Kidney capillary endothelial cell (primary cell): ENCODE results near the gene FNDC3B.
"Not testable (repeated sequence)": the region's sequence is repeated elsewhere in the genome, so short reads cannot be mapped to it uniquely, and the experiment has no call there.

Source experiments
- DNase-seq: peaks from one replicate; pipeline ENCODE4 v3.0.0-alpha.2; 2018; ENCODE audit warnings: low spot score

The FNDC3B gene

DNA sequence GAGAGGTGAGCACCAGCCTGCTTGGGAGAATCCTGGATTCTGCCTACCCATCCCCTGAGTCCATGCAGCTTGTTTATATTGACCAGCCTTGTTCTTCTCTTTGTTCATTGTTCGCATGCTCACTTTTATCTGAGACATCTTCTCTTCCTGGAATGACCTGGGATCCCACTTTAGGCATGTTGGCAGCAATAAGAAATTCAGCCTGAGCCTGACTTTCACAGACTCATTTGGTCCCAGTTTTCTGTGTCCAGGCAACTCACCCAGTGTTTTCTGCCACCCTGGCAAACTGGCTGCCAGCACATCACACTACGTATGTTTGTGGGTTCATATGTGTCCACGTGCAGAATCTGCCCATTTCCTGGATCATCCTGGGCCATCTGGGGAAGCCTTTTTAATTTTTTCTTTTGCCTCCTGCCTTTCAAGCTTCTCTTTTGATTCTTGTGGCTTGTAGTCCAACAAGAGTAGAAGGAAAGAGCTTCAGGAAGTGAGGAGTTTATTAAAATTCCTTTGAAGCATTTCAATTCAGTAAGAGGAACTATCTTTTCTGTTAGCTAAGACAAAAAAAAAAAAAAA, 199.9 kb downstream of the FNDC3B start:
- DNase-seq = no peak

DNA sequence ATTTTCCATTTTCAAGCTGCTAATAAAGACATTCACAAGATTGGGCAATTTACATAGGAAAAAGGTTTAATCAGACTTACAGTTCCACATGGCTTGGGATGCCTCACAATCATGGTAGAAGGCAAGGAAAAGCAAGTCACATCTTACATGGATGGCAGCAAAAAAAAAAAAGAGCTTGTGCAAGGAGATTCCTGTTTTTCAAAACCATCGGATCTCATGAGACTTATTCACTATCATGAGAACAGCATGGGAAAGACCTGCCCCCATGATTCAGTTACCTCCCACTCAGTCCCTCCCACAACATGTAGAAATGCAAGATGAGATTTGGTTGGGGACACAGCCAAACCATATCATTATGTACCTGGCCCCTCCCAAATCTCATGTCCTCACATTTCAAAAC, 202.0 kb downstream of the FNDC3B start:
- no peak for DNase-seq

DNA sequence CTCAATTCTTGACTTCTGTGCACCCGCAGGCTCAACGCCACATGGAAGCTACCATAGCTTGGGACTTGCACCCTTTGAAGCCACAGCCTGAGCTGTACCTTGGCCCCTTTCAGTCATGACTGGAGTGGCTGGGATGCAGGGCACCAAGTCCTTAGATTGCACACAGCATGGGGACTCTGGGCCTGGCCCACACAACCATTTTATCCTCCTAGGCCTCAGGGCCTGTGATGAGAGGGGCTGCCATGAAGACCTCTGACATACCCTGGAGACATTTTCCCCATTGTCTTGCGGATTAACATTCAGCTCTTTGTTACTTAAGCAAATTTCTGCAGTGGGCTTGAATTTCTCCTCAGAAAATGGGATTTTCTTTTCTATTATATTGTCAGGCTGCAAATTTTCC, 203.1 kb downstream of the FNDC3B start:
- not testable (repeated sequence) for DNase-seq

DNA sequence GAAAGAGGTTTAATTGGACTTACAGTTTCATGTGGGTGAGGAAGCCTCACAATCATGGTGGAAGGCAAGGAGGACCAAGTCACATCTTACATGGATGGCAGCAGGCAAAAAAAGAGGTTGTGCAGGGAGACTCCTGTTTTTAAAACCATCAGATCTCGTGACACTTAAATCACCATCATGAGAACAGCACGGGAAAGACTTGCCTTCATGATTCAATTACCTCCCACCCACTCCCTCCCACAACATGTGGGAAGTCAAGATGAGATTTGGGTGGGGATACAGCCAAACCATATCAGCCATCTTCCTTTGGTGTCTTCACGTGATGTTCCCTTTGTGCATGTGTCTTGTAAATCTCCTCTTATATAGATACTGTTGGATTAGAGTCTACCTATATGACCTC, 204.0 kb downstream of the FNDC3B start:
- DNase-seq = not testable (repeated sequence)

DNA sequence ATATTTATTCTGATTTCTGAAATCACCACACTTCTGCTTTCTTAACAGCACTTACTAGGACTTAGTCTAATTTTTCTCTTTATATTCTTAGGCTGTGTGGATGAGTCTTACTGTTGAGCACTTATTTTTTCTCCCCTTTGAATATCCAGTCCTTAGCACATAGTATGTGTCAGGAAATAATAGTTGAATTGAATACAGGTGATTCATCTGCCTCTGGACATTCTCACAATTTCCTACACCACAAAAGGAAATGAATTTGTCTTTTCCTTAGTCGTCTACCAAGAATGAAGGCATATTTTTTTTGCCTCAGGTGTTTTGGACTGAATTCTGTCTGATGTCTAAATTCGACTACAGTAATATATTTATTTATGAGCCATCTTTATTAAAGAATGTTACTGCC, 204.6 kb downstream of the FNDC3B start:
- peak; percentile 86 for DNase-seq

DNA sequence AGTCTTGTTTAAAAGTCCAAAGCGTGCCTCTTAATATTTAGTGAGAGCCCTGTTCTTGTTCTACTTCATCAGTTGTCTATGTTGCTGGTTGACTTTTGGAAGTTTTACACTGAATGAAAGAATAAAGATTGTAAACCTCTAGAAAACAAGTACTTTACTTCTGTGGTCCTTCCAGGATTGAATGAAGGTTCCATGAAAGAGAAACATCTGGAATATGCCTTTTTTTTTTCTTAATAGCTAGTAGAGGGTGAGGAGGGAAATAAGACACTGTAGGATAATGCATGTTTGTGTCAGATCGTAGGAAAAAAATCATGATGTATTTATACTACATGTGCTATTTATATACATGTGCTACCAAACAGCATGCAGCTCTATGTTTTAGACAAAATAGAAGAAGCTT, 205.9 kb downstream of the FNDC3B start:
- DNase-seq = no peak

DNA sequence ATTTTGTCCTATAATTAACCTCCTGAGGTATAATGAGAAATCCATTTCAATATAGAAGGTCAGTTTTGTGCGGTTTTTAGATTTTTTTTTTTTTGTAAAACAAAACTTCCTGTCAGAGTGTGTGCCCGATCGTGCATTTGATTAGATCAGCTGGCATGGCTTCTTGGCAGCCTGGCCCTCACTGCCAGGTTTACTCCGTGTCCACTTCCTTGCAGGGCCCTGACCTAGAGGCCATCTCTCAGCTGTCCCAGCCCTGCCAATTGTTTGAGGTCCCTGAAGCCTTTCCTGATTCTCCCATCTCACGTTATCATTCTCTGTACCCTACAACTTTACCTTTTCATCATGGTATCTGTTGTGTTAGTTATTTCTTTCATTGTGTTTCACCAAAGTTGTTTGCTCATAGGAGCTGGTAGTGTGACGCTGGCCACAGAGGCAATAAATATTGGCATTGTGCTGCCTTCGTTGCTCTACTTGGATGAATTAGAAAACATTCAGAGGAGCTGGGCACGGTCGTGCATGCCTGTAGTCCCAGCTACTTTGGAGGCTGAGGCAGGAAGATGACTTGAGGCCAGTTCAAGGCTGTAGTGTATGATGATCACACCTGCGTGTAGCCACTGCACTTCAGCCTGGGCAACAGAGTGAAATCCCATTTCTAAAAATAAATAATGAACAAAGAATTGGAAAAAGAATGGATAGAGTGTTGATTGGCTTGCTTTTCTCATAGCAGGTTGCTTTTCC, 206.9 kb downstream of the FNDC3B start:
- no peak for DNase-seq

DNA sequence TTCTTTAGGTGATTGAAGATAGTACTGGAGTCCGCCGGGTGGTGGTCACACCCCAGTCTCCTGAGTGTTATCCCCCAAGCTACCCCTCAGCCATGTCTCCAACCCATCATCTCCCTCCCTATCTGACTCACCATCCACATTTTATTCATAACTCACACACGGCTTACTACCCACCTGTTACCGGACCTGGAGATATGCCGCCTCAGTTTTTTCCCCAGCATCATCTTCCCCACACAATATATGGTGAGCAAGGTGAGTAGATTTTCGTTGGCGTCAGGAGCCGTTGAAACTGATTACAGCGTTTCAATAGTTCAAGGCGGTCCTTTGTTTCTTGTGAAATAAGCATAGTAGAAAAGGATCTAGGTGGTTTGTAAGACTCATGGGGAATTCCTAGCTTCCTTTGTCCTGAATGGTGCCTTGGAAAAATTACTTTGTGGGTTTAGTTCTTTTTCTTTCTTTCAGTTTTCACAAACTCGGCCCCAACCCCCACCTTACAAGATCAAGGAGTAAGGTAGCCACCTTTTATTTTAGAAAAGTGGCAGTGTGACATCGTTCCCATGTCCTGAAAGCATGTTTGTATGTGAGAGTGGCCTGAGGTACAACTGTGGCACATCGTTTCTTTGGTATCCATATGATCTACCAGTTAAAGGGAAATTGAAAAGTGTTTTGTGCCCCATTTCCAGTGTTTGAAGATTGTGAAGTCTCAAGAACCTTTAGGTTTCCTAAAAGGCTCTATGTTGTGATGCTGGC, 208.3 kb downstream of the FNDC3B start:
- no peak for DNase-seq

DNA sequence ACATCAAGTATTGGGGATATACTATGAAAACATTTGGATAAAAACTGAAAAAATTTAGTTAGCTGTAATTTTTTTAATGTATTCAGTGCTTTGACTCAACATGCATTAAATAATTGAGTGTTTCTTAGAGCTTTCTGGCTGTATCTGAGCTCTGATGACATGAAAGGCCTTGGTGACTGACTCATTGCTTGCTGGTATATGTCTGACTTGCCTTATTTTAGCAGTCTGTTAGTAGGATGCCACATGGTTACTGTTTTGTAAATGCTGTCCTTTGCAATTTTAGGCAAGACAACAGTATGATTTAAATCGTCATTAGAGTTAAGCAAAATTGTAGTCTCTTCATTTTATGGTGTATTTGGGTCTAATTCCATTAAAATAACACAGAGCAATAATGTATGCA, 209.7 kb downstream of the FNDC3B start:
- DNase-seq = peak; percentile 22

DNA sequence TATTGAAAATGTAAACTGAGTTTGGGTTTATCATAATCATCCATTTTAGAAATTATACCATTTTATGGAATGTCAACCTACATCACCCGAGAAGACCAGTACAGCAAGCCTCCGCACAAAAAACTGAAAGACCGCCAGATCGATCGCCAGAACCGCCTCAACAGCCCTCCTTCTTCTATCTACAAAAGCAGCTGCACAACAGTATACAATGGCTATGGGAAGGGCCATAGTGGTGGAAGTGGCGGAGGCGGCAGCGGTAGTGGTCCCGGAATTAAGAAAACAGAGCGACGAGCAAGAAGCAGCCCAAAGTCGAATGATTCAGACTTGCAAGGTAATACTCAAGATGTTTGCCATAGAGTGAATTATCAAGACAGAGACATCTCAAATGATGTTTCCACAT, 211.8 kb downstream of the FNDC3B start:
- no peak for DNase-seq

DNA sequence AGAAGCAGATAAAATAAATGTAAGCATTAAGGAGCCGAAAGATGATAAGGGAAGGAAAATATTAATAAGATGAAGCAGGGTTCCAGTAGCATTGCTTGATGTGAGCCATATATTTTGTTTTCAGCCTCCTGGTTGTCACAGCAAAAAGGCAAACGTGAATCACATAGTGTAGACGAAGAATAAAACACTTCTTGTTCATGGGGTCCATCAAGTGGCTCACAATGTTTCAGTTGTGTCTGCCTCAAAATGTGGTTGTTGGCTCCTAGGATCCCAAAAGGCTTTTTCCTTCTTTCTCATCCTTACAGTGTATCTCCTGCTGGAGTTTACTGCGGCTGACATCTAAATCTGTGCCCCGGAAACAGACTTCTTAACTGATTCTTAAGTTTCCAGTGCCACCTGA, 213.8 kb downstream of the FNDC3B start:
- DNase-seq = no peak

DNA sequence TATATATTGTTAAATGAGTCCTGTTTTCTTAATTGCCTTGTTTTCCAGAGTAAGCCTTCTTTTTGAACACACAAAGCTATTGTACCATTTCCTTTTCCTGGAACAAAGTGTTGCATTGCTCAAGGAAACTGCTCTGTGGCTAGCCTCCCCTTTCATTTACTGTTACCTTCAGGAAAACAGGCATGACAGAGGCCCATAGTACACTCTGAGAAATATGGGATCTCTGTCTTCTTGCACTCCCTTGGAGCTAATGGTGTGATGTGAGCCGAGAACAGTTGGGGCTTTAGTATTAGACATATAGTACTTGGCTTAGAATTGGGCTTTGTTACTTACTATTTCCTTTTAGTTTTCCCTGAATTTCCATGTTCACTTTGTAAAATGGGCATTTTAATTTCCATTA, 215.2 kb downstream of the FNDC3B start:
- no peak for DNase-seq

DNA sequence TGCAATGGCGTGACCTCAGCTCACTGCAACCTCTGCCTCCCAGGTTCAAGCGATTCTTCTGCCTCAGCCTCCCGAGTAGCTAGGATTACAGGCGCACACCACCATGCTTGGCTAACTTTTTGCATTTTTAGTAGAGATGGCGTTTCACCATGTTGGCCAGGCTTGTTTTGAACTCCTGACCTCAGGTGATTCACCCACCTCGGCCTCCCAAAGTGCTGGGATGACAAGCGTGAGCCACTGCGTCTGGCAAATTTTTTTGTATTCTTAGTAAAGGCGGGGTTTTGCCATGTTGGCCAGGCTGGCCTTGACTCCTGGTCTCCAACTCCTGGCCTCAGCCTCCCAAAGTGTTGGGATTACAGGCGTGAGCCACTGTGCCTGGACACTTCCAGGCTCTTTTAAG, 215.9 kb downstream of the FNDC3B start:
- not testable (repeated sequence) for DNase-seq

DNA sequence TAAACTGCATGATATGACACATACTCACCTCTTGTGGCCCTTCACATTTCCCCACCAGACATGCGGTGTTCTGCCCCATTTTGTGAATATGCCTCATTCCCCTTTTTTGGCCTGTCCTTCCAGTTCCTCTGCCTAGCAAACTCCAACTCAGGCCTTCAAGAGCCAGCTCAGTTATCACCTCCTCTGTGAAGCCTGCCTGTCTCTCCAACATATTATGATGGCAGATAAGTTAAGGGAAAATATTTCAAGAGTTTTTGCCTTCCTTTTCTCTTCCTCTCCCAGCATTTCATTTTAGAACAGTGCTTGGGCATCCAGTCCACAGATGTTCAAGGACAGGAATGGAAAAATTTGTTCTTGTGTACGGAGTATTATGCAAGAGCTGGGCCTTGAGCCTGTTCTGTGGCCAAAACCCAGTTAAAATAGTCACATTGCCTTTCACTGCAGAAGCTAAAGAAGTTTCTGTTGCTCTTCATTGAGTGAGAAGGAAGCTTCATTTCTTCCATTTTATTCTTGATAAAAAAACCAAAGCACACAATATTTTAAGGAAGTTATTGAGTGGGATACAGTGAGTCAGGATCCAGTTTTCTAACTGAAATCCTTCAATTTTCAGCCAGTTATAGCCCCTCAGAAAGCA, 216.8 kb downstream of the FNDC3B start:
- no peak for DNase-seq

DNA sequence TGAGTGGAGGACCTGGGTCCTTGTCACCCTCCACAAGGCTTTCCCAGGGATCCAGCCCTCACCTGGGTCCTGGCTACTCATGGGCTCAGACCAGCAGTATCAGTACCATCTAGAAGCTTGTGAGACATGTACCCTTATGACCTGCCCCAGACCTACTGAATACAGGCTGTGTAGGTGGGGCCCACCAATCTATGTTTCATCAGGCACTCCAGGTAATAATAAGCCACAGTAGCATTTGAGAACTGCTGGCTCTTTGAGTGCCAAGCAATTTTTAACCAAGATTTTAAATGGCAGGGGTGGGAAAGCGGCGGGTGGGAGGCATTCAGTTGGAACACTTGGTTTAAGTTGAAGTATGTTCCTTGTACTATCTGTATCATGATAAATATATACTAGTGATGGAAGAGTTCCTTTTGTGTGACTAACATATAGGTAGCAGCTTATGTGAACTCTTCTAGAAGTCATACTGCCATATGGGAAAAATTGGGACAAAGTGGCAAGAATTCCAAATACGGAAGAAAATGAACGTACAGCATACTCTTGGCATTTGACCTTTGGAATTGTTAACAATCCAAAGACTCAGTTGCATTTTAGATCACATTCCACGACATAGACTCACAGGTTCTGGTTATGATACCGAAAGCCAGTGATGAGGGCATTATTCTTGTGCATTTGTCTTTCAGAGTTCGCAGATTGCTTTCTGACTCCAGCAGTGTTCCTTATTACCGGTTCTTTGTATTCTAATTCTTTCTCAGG, 218.4 kb downstream of the FNDC3B start:
- no peak for DNase-seq

DNA sequence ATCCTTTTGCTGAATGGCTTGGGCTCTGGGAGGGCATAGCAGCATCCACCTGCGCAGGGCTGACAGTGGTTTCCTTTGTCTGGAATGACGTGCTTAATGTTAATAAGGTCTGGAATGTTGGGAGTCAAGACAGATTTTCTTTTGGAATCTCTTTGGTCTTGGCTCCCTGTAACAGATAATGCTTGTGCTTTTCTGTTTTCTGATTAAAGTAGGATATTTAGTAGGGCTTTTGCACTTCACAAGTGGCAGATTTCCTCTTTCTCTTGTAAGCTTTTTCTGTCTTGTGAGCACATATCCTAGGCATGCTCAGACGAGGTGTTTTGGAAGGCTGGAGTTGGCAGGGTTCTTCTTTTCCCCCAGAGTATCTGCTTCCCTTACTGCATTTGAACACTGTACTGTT, 219.2 kb downstream of the FNDC3B start:
- DNase-seq = no peak

DNA sequence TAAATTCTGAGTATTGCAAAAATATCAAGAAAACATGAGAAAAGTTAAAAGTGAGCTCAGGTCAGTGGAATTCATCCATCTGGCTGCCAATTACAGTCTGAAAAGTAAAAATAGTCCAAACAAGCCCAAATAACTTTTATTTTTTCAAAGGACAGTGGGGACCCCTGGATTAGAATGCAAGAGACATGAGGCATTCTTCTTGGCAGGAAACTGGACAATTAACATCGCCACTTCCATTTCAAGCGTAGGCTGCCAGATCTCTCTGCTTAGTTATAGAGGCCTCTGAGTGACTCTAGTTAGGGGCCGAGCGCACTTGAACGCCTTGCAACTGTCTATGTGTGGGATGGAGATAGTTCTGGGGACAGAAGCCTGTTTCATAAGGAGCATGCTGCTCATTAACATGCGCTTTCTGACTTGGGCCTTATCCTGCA, 219.7 kb downstream of the FNDC3B start:
- DNase-seq = no peak

DNA sequence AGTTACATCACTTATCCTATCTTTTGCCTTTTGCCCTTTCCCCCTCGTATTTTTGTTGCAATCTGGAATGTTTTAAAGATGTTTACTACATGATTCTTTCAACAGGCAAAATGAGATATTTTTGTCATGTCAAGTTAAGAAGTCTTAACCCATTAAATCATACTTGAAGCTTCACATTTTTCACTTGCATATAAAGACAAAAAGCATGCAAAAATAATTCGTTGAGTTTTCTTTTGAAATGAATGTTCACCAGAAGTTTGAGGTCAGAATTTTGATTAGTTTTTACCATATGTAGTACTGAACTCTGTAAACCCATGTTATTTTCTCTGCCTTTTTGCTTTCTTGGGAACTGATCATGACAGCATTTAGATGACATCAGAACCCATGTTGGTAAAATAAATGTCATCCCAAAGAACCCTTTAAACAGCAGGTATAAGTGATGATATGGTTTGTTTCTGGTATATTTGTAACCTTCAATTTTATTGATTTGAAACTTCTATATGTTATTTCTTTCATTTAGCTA, 220.4 kb downstream of the FNDC3B start:
- no peak for DNase-seq

DNA sequence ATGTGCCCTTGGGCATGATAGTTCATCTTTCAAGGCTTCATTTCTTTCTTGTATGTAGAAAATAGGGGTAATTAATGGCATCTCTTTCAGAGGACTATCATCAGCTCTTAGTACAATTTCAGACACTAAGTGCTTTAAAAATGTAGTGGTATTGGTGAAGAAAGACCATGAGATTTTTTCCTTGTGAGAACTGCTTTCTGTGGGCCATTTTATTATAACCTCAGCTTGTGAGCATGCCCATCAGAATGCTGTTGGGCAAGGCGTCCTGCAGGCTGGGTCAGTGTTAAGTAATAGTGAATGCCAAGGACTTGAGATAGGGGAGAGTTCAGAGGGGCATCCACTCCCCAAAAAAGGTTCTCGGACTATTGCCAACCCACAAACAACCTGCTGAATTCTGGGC, 221.0 kb downstream of the FNDC3B start:
- no peak for DNase-seq

DNA sequence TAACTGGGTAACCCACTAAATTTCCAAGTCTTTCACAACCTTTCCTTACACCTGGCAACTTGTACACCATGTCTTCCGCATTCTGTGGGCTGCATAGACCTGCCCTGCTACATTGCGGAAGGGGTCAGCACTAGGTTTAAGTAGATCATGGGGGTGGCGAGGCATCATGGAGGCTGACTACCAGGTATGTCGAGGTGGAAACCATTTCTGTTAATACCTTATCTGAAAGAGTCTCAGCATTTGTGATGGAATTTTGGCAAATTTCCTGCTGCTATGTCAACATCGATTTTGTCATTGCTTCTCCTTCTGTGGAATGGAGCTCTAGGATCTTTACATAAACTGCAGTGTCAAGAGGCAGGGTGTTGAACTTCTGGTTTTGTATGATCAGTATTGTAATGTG, 221.7 kb downstream of the FNDC3B start:
- DNase-seq = no peak

DNA sequence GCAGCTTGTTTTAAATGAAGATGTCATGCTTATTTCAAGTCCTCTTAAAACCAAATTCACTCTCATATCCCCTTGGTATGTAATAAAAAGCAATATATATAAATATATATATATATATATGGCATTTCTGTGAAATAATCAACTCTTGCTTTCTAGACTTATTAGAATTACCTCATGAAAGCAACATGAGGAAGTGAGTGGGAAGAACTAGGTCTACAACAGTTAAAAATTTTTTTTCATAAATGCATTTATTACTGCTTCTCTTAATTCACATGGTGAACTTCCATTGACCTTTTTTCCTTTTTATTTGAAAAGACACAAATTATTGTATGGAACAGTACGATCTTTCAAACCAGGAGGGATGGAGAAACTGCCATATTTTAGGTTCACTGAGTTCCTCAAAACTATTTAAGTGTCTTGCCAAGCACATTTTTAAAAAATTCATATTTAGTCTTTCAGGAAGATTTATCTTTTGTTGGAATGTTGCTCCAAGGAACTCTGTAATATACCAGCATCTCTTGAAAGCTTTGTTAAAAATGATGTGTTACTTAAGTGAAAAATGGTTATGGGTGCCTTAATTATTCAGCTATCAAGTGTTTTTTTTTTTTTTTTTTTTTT, 223.7 kb downstream of the FNDC3B start:
- DNase-seq = no peak
